ENCODE measurements around the gene UGT1A5. TPM values are rescaled to one million over a fixed set of nuclear protein-coding genes. Genes with fewer than 3 reads are reported as not detected.

Gene UGT1A5
- total RNA-seq: not detected

GRCh38 chr2:233712611-233713261 is at the start of gene UGT1A5:
Gene UGT1A5 (plus strand): TSS chr2:233712907. CDS start chr2:233712992, 85 bp downstream.
- DNase-seq: no peak

DNA sequence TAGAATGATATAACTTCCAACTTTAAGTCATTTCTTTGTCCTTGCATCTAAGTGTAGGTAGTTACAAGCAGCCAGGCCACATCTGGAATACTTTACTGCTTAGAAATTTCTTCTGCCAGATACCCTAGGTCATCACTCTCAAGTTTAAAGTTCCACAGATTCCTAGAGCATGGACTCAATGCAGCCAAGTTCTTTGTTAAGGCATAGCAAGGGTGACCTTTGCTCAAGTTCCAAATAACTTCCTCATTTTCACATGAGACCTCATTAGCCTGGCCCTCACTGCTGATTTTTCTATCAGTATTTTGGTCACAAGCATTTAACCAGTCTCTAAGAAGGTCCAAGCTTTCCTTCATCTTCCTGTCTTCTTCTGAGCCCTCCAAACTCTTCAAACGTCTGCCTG is 48.8 kb upstream of the UGT1A5 start:
- no peak for DNase-seq

DNA sequence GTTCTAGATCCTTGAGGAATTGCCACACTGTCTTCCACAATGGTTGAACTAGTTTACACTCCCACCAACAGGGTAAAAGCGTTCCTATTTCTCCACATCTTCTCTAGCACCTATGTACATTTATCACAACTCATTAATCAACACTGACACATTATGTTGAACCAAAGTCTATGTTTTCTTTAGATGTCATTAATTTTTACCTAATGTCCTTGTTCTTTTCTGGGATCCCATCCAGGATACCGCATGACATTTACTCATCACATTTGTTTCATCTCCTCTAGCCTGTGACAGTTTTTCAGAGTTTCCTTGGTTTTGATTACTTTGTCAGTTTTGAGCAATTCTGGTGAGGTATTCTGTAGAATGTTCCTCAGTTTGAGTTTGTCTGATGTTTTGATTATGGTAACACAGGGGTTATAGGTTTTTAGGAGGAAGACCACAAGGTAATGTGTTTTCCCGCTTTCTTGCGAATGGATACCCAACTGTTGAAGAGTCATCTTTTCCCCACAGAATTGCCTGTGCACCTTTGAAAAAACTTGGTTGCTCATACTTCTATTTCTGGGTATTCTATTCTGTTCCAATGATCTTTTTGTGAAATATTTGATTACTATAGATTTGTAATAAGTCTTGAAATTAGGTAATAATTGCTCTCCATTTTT is 44.0 kb upstream of the UGT1A5 start:
- no peak for DNase-seq

DNA sequence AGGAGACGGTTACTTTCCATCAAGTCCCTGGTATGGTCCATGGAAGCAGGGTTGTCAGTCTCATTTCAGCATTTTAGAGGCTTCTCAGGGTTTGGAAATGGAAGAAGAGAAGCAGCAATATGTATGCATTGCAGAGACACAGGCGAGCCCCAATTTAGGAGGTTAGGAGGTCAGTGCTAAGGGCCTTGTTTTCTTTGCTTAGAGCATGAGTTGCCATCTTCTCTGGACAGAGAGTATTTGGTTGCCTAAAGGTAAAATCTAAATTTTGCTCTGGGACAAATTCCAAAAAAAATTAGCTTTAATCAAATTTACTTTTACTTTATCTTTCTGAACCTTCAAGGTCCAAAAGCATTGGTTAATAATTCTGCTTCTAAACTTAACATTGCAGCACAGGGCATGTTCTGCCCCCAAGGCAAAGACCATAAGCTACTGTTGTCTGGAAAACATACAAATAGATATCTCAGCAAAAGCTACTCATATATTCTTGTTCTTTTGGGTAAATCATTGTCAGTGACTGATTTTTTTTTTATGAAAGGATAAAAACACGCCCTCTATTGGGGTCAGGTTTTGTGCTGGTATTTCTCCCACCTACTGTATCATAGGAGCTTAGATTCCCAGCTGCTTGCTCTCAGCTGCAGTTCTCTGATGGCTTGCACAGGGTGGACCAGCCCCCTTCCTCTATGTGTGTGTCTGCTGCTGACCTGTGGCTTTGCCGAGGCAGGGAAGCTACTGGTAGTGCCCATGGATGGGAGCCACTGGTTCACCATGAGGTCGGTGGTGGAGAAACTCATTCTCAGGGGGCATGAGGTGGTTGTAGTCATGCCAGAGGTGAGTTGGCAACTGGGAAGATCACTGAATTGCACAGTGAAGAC is 41.2 kb upstream of the UGT1A5 start, which contains the start of gene UGT1A9:
Gene UGT1A9, plus strand, starts transcription at position 609 of the 872 bp plus-strand sequence. Its CDS starts 37 bp downstream, at position 646.
- DNase-seq: no peak

DNA sequence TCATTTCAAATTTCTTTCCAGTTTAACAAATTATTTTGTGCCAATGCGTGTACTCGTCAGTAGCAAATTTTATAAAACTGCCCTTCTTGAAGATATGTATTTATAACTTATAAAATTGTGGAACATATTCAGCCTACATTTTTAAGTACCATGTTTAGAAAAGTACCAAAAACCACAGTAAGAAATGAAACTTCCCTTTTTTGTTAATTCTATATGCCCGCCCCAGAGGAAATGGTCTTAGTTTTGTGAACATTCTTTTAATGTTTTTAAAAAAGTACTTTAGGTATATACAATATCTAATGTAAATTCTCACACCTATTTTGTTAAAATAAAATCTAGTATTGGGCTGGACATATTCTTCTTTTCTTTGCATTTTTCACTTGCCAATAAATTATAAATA is 39.8 kb upstream of the UGT1A5 start:
- no peak for DNase-seq

GRCh38 chr2:233673896-233674295 is 38.8 kb upstream of the UGT1A5 start:
- DNase-seq: no peak

- no peak for DNase-seq
Measured at GRCh38 chr2:233674314-233674713, 38.4 kb upstream of the UGT1A5 start.

DNA sequence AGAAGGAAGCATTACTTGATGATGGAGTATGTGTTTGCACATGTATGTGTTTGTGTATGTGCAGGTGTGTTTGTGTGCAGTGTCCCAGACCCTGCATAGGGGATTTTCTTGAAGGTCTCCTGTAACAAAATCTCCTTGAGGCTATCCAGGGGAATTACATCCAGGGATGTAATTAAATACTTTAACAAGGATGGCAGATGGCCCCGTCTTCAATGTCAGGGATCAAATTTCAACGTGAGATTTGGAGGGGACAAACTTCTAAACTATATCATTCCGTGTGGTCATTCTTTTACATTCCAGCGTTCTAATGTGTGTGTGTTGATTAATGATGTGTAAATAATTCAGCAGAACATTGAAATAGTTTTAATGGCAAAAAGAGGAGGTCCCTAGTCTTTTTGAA is 37.7 kb upstream of the UGT1A5 start:
- no peak for DNase-seq

DNA sequence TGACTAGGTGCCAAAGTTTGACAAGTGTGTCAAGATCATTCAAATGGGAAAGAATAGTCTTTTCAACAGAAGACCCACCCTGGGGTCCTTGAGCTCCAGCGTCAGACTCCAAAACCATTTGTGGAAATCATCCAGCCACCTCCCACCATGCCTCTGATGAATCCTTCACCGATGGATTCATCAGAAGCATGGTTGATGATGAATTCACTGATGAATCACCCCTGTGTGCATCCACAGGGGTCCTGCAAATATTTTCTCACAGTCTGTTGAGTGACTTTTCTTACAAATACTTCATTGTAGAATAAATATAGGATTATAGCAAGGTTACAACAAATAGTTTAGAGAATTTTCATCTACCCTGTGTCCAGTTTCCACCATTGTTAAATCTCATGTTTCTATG is 36.7 kb upstream of the UGT1A5 start:
- no peak for DNase-seq

GRCh38 chr2:233679196-233679595 is 33.5 kb upstream of the UGT1A5 start:
- DNase-seq: no peak

GRCh38 chr2:233680361-233681045 is 32.2 kb upstream of the UGT1A5 start:
- no peak for DNase-seq

- DNase-seq: no peak
Measured at GRCh38 chr2:233681521-233682099, 31.1 kb upstream of the UGT1A5 start, which contains the start of gene UGT1A7. Gene UGT1A7 (plus strand): TSS chr2:233681901. CDS start chr2:233681938, 37 bp downstream.

DNA sequence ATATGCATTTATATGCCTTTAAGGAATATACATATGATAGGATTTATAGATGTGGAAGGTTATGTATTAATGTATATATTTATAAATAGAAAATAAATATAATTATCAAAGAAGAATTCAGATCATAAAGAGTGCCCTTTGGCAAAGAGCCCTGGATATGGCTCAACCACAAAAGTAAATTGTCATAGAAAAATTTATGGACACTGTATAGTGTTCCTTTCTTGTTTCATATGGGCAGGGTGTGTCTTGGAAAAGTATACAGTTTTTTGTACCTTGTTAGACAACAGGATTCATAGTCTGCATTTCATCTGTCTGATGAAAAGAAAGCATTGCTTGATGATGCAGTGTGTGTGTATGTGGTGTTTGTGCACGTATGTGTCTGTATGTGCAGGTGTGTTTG is 28.1 kb upstream of the UGT1A5 start:
- no peak for DNase-seq

GRCh38 chr2:233686928-233687327 is 25.8 kb upstream of the UGT1A5 start:
- no peak for DNase-seq

- DNase-seq: no peak
Measured at GRCh38 chr2:233688341-233688740, 24.4 kb upstream of the UGT1A5 start.

GRCh38 chr2:233689031-233689430 is 23.7 kb upstream of the UGT1A5 start:
- DNase-seq: no peak

DNA sequence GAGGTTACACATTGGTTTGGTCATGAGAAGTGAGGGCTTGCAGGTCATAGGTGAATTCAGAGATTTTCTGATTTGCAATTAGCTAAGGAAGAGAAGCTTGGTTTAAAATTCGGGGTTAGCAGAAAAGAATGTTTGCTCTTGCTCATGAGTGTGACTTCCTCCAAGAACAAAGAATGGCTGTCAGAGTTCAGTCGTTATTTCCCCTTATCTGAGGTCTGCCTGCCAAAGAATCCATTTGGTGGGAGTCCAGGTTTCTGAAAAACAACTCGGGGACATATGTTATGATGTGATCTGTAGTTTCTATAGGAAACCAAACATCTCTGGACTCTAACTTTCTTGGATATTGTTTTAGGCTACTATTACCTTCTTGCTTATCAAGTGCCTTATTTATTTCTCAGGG is 23.2 kb upstream of the UGT1A5 start:
- no peak for DNase-seq

DNA sequence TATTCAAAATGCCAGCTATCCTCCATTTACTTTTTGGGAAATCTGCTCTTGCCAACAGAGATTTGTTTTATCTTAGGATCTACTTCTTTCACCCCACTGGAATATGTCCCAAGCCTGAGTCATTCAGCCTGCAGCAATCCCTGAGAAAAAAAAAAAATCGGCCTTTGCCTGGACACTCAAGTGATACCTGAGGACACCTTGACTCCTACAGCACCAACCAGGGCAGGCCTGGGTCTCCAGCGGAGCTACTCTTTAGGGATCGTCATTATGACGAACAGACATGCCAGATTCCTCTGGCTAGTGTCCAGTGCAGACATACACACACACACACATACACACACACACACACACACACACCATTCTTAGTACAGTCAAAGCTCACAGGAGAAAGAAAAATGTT is 22.3 kb upstream of the UGT1A5 start:
- no peak for DNase-seq

GRCh38 chr2:233691443-233692433 is 21.0 kb upstream of the UGT1A5 start:
- DNase-seq: no peak

DNA sequence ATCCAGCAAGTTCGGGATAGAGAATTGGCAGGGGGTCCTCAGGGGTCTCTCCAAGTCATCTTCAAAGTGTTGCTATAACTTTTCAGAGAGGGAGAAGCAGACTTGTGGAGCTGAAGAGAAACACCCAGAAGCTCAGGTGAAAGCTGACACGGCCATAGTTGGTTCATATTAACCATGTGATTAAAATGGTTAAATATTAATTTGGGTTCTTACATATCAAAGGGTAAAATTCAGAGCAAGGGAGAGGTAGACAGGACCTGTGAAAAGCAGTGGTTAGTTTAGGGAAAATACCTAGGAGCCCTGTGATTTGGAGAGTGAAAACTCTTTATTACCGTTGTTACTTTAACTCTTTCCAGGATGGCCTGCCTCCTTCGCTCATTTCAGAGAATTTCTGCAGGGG is 20.1 kb upstream of the UGT1A5 start, which contains the start of gene UGT1A6:
Gene UGT1A6, plus strand, starts transcription at position 243 of the 400 bp plus-strand sequence. Its CDS starts 115 bp downstream, at position 358.
- DNase-seq: no peak

DNA sequence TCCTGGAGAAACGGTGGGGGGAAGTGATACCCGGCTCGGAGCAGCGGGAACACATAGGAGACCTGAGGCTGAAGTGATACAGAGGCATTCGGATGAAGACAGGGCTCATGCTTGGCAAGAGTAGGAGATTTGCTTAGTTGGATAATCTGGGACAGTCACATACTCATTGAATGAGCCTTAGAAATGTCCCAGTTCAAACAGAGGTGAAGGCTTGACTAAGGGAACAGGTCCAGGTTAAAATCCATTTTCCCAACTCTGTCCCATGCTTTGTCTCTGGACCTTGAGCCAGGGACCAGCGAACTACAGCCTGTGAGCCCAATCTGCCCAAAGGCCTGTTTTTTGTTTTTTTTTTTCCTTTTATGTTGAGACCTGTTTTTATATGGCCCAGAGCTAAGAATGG is 18.7 kb upstream of the UGT1A5 start:
- no peak for DNase-seq

Measured in occipital lobe (tissue), 2 donors.